ENCODE results near the gene LIF. TPM values are rescaled to one million over a fixed set of nuclear protein-coding genes. Genes with fewer than 3 reads are reported as not detected.

Gene LIF
- total RNA-seq, 3 donors from 2014 or later (not counting 1 experiment from before 2014, with no cell fraction given): 2.0 to 2.7 (median 2.6) TPM

- no peak for TF ChIP-seq CTCF (IDR thresholded peaks at IDR 0.05)
- H3K36me3 Mint-ChIP-seq: no peaks in the 10 kb centered on the region
- Histone ChIP-seq H3K4me3 (ENCODE audit: low read length) (no peak overlapping the region), H3K36me3 (ENCODE audit: control insufficient read depth, insufficient read depth, low read length) (no peaks in the 10 kb centered on the region), H3K27me3 (ENCODE audit: control insufficient read depth, insufficient read depth, low read length) (peaks cover 11% of the 10 kb centered on the region), H3K27ac (ENCODE audit: low read length) (no peak overlapping the region), H3K9me3 (ENCODE audit: control insufficient read depth, insufficient read depth, low read length) (no peaks in the 10 kb centered on the region), H3K4me1 (ENCODE audit: control insufficient read depth, insufficient read depth, low read length) (peaks cover 47% of the 10 kb centered on the region)
- H3K4me1 Mint-ChIP-seq: peaks cover 21 to 38% of the 10 kb centered on the region in 2 donors
- no peak overlapping the region for H3K27ac Mint-ChIP-seq
- peak overlapping the region; percentile 66 for H3K4me3 Mint-ChIP-seq
- DNase-seq (no peak), ATAC-seq (no peak)
- WGBS (ENCODE audit: insufficient coverage): 82% methylated on average over 5 of the region's 5 CpGs
- intact Hi-C loops (cut with micrococcal nuclease): loop anchor here (5.0 kb wide), 1 partner anchor 43 kb away; the partner anchor contains the start of gene CASTOR1
- peaks cover 31 to 39% of the 10 kb centered on the region in 2 donors for H3K27me3 Mint-ChIP-seq (ENCODE audit: low read depth in 2 of 2)
- no peaks in the 10 kb centered on the region for H3K9me3 Mint-ChIP-seq
Measured at GRCh38 chr22:30244641-30245040, 1.9 kb downstream of the LIF start.

- Mint-ChIP-seq H3K27ac (no peak overlapping the region), H3K4me3 (no peak overlapping the region), H3K4me1 (peaks cover 21 to 38% of the 10 kb centered on the region in 2 donors), H3K9me3 (no peaks in the 10 kb centered on the region), H3K36me3 (no peaks in the 10 kb centered on the region), H3K27me3 (ENCODE audit: low read depth in 2 of 2) (peaks cover 31 to 39% of the 10 kb centered on the region in 2 donors)
- H3K36me3 ChIP-seq (ENCODE audit: control insufficient read depth, insufficient read depth, low read length): no peaks in the 10 kb centered on the region
- ATAC-seq: no peak
- intact Hi-C loops (cut with micrococcal nuclease): no loop called here
- peaks cover 11% of the 10 kb centered on the region for H3K27me3 ChIP-seq (ENCODE audit: control insufficient read depth, insufficient read depth, low read length)
- WGBS (ENCODE audit: insufficient coverage): 81% methylated on average over 10 of the region's 10 CpGs
- H3K4me3 ChIP-seq (ENCODE audit: low read length): no peak overlapping the region
- TF ChIP-seq CTCF (IDR thresholded peaks at IDR 0.05): no peak
- no peaks in the 10 kb centered on the region for H3K9me3 ChIP-seq (ENCODE audit: control insufficient read depth, insufficient read depth, low read length)
- peaks cover 46% of the 10 kb centered on the region for H3K4me1 ChIP-seq (ENCODE audit: control insufficient read depth, insufficient read depth, low read length)
- no peak for DNase-seq
- no peak overlapping the region for H3K27ac ChIP-seq (ENCODE audit: low read length)
Measured at GRCh38 chr22:30244066-30244465, 2.5 kb downstream of the LIF start.

- Mint-ChIP-seq H3K36me3 (no peaks in the 10 kb centered on the region), H3K4me1 (peaks cover 19 to 34% of the 10 kb centered on the region in 2 donors), H3K27ac (no peak overlapping the region)
Measured at GRCh38 chr22:30243661-30244060, 2.9 kb downstream of the LIF start.

More at GRCh38 chr22:30243661-30244060, 2.9 kb downstream of the LIF start:
- Histone ChIP-seq H3K27me3 (ENCODE audit: control insufficient read depth, insufficient read depth, low read length) (peaks cover 11% of the 10 kb centered on the region), H3K4me3 (ENCODE audit: low read length) (no peak overlapping the region), H3K36me3 (ENCODE audit: control insufficient read depth, insufficient read depth, low read length) (no peaks in the 10 kb centered on the region), H3K27ac (ENCODE audit: low read length) (no peak overlapping the region), H3K9me3 (ENCODE audit: control insufficient read depth, insufficient read depth, low read length) (no peaks in the 10 kb centered on the region), H3K4me1 (ENCODE audit: control insufficient read depth, insufficient read depth, low read length) (peaks cover 42% of the 10 kb centered on the region)
- ATAC-seq: no peak
- Mint-ChIP-seq H3K9me3 (no peaks in the 10 kb centered on the region), H3K4me3 (no peak overlapping the region), H3K27me3 (ENCODE audit: low read depth in 2 of 2) (peaks cover 29 to 38% of the 10 kb centered on the region in 2 donors)
- 92% methylated on average over 22 of the region's 22 CpGs for WGBS (ENCODE audit: insufficient coverage)
- TF ChIP-seq CTCF (IDR thresholded peaks at IDR 0.05): no peak
- intact Hi-C loops (cut with micrococcal nuclease): no loop called here
- no peak for DNase-seq
